A549 (cell line): ENCODE measurements around the gene CCDC78. TPM values are rescaled to one million over a fixed set of nuclear protein-coding genes. Genes with fewer than 3 reads are reported as not detected.

Experiments
- ATAC-seq, 2 experiments: fragments of 200-7000 bp in 1 of 2; fragments of >200 bp in 1 of 2; cut with Nextera tagmentation in 1 of 2; cut with Tn5 transposase in 1 of 2; 3 replicates each; pipeline versions ENCODE4 v1.8.0 to v1.9.1; 2018 to 2020; ENCODE audit warnings: mild to moderate bottlenecking in 1 of 2, moderate library complexity in 1 of 2
- CTCF ChIA-PET: fragments of 300-600 bp; sonication (Branson Sonifier 250); formaldehyde crosslinking; extraction: SDS; loops from one replicate; lab custom pipeline; 2021; ENCODE audit warnings: antibody characterized with exemption, inconsistent platforms; lab: Yijun Ruan, JAX
- POLR2A ChIA-PET: fragments of 350-600 bp; formaldehyde crosslinking; extraction: SDS; loops from one replicate; lab custom pipeline; 2021; ENCODE audit warnings: antibody characterized with exemption, inconsistent platforms; lab: Yijun Ruan, JAX
- DNase-seq, 2 experiments: peaks; one replicate each; pipeline versions ENCODE4 v3.0.0 to v3.0.0-alpha.2; 2011 to 2016; ENCODE audit warnings: low read depth in 1 of 2, low spot score in 1 of 2
- FAIRE-seq: peaks from 2 replicates; lab custom pipeline; 2011; peaks lifted over from hg19 to GRCh38; lab: Jason Lieb, UNC
- H3K27ac ChIP-seq, 2 experiments: fragments of >200 bp; sonication (Bioruptor Twin); formaldehyde crosslinking; 3 replicates each; pipeline ENCODE4 v1.5.1; 2016 to 2017
- H3K4me1 ChIP-seq: fragments of >200 bp; sonication (Bioruptor Twin); formaldehyde crosslinking; 3 replicates; pipeline ENCODE4 v1.6.1; 2016
- H3K4me2 ChIP-seq: fragments of >200 bp; sonication (Bioruptor Twin); formaldehyde crosslinking; 3 replicates; pipeline ENCODE4 v1.6.1; 2016
- H3K4me3 ChIP-seq: fragments of >200 bp; sonication (Bioruptor Twin); formaldehyde crosslinking; 3 replicates; pipeline ENCODE4 v1.5.1; 2016
- H3K9me3 ChIP-seq: fragments of >200 bp; sonication (Bioruptor Twin); formaldehyde crosslinking; 3 replicates; pipeline ENCODE4 v1.6.1; 2016
- BCL3 ChIP-seq: fragments of >200 bp; sonication (Bioruptor Twin); formaldehyde crosslinking; IDR thresholded peaks from 3 replicates; pipeline ENCODE4 v1.6.1; 2016
- BHLHE40 ChIP-seq: IDR thresholded peaks from 2 replicates; pipeline ENCODE4 v1.6.1; 2012; ENCODE audit warnings: low read depth, low read length, inconsistent platforms
- CEBPB ChIP-seq, 2 experiments: fragments of >200 bp in 1 of 2; sonication (Bioruptor Twin) in 1 of 2; formaldehyde crosslinking in 1 of 2; IDR thresholded peaks; 2 replicates each; pipeline ENCODE4 v1.6.1; 2012 to 2016
- CHD2 ChIP-seq: fragments of 150-350 bp; IDR thresholded peaks from 2 replicates; pipeline ENCODE4 v1.6.1; 2014; ENCODE audit warnings: low read length; ENCODE audit not compliant: partially characterized antibody
- E2F6 ChIP-seq: IDR thresholded peaks from 2 replicates; pipeline ENCODE4 v1.6.1; 2012; ENCODE audit warnings: low read depth, borderline replicate concordance
- ELK1 ChIP-seq: fragments of 150-350 bp; IDR thresholded peaks from 2 replicates; pipeline ENCODE4 v1.6.1; 2014; ENCODE audit warnings: low read depth, mild to moderate bottlenecking, low read length
- ESRRA ChIP-seq: fragments of 150-350 bp; IDR thresholded peaks from 2 replicates; pipeline ENCODE4 v1.6.1; 2014; ENCODE audit warnings: mild to moderate bottlenecking, low read length, borderline replicate concordance
- FOSL2 ChIP-seq, 2 experiments: fragments of 450-650 bp in 1 of 2; fragments of >200 bp in 1 of 2; sonication (Bioruptor Twin) in 1 of 2; formaldehyde crosslinking; IDR thresholded peaks; 2 replicates each; pipeline versions ENCODE4 v1.5.0 to v1.6.1; 2016 to 2020; ENCODE audit warnings: mild to moderate bottlenecking in 1 of 2, moderate library complexity in 1 of 2
- FOXS1 ChIP-seq: fragments of 250-450 bp; sonication (Bioruptor Pico); IDR thresholded peaks from 2 replicates; pipeline ENCODE4 v1.5.0; 2020; ENCODE audit warnings: mild to moderate bottlenecking, moderate library complexity
- HDAC2 ChIP-seq: fragments of 200-600 bp; sonication (generic); IDR thresholded peaks from 2 replicates; pipeline ENCODE4 v1.6.1; 2016
- HEYL ChIP-seq: fragments of 250-450 bp; sonication (Bioruptor Pico); IDR thresholded peaks from 2 replicates; pipeline ENCODE4 v1.8.0; 2021; ENCODE audit warnings: mild to moderate bottlenecking, moderate library complexity
- HOXA7 ChIP-seq: fragments of 250-450 bp; sonication (Bioruptor Pico); IDR thresholded peaks from 2 replicates; pipeline ENCODE4 v1.5.0; 2020; ENCODE audit warnings: mild to moderate bottlenecking, moderate library complexity
- HOXB13 ChIP-seq: fragments of 250-450 bp; sonication (Bioruptor Pico); IDR thresholded peaks from 2 replicates; pipeline ENCODE4 v1.5.0; 2020; ENCODE audit warnings: low read depth, mild to moderate bottlenecking, moderate library complexity
- NFE2L2 ChIP-seq: fragments of 150-350 bp; conservative IDR thresholded peaks from 2 replicates; pipeline ENCODE4 v1.6.1; 2014; ENCODE audit warnings: low read length
- PBX3 ChIP-seq: IDR thresholded peaks from 2 replicates; pipeline ENCODE4 v1.6.1; 2012
- POLR2A ChIP-seq: IDR thresholded peaks from 2 replicates; pipeline ENCODE4 v1.6.1; 2012; ENCODE audit warnings: mild to moderate bottlenecking, low read length
- RAD21 ChIP-seq, 2 experiments: fragments of >200 bp in 1 of 2; sonication (Bioruptor Twin) in 1 of 2; formaldehyde crosslinking in 1 of 2; IDR thresholded peaks in 1 of 2; conservative IDR thresholded peaks in 1 of 2; 2 replicates in 1 of 2; 3 replicates in 1 of 2; pipeline ENCODE4 v1.6.1; 2012 to 2018; ENCODE audit warnings: inconsistent platforms in 1 of 2
- RFX5 ChIP-seq: fragments of 450-650 bp; IDR thresholded peaks from 2 replicates; pipeline ENCODE4 v1.7.1; 2014; ENCODE audit warnings: antibody characterized with exemption, mild to moderate bottlenecking, moderate library complexity
- SREBF2 ChIP-seq: fragments of 450-650 bp; IDR thresholded peaks from 2 replicates; pipeline ENCODE4 v1.6.1; 2014; ENCODE audit warnings: mild to moderate bottlenecking, moderate library complexity
- ZFP36 ChIP-seq: fragments of 450-650 bp; IDR thresholded peaks from 2 replicates; pipeline ENCODE4 v1.6.1; 2014; ENCODE audit warnings: borderline replicate concordance; ENCODE audit not compliant: partially characterized antibody
- ZNF302 ChIP-seq: fragments of 250-450 bp; sonication (Bioruptor Pico); IDR thresholded peaks from 2 replicates; pipeline ENCODE4 v1.9.0; 2021; ENCODE audit warnings: inconsistent platforms, mild to moderate bottlenecking, moderate library complexity
- ZSCAN20 ChIP-seq: fragments of 250-450 bp; sonication (Bioruptor Pico); IDR thresholded peaks from 2 replicates; pipeline ENCODE4 v1.8.0; 2022; ENCODE audit warnings: mild to moderate bottlenecking, moderate library complexity
- WGBS: methylation state at CpG from one replicate; pipeline ENCODE4 v1.1.6; 2017; ENCODE audit errors: missing lambda C conversion rate; 5-methylcytosine and 5-hydroxymethylcytosine counted together
- polyA plus RNA-seq, 4 experiments: library from polyadenylated mRNA; depleted of rRNA in 3 of 4; stranded (reverse); fragments of >200 nt; fragmentation: RNase III in 1 of 4; extraction: RNeasy Plus Mini Kit Qiagen cat#74134 plus additional on column Dnase treatment in 1 of 4; gene quantifications; 2 replicates in 3 of 4; 3 replicates in 1 of 4; pipeline ENCODE4 v1.2.3, GENCODE V29; 2011 to 2017
- TF ChIP-seq, protein P1 (sequence below): IDR thresholded peaks from 2 replicates; pipeline ENCODE4 v1.6.1; 2012
- TF ChIP-seq, protein P2 (sequence below): fragments of 450-650 bp; IDR thresholded peaks from 2 replicates; pipeline ENCODE4 v1.6.1; 2014; ENCODE audit warnings: antibody characterized with exemption

The CCDC78 gene
- polyA plus RNA-seq, 2 of the 4 experiments (the other 2 are of a cell fraction) = 1.1 to 4.7 TPM

DNA sequence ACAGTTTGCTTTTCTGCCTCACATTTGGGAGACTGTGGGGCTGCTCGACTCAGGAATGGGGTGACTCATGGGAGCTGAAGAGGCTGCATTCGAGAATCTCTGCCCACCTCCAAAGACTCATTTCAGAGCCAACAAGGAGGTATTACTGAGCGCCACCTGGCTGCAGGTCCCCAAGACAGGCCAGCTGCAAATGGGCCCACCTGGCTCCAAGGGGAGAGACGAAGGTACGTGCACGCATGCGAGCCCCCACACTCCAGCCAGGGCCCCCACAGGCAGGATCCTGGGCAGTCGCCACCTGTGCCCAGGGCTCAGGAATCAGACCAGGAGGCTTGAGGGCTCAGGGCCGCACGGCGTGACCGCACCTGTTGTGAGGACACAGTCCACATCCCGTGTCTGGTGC lies 6.7 kb upstream of the CCDC78 start:
- CTCF ChIA-PET = interaction anchor here (0.8 to 28.0 kb wide), 8 partner anchors 8 to 54 kb away, joined by 3 to 656 read pairs (median 6); partner anchors contain the start of genes ANTKMT, CCDC78, CIAO3 and FBXL16
- Histone ChIP-seq H3K27ac (no peak overlapping the region), H3K9me3 (no peaks in the 10 kb centered on the region), H3K4me3 (no peak overlapping the region), H3K4me2 (no peak overlapping the region), H3K4me1 (peaks cover 6% of the 10 kb centered on the region; the same call in 1 of the 3 replicates)
- ATAC-seq (no peak), DNase-seq (peak in 1 of 2 experiments; percentile 53), FAIRE-seq (no peak)
- POLR2A ChIA-PET = interaction anchor here (1.4 kb wide), 1 partner anchor 8 kb away, joined by 4 read pairs; the partner anchor contains the start of gene CIAO3
- 85% methylated on average over 12 of the region's 13 CpGs for WGBS
- TF ChIP-seq ELK1 (no peak), ZSCAN20 (CRISPR knock-in tag) (no peak), BCL3 (no peak), FOSL2 (IDR thresholded peaks at IDR 0.05) (no peak), FOSL2 (CRISPR knock-in tag; IDR thresholded peaks at IDR 0.05) (0 out of 2 replicates have a peak, but pooled peaks have one; percentile 23), RAD21 (conservative IDR thresholded peaks at IDR 0.05 in 1 of 2, IDR thresholded peaks at IDR 0.05 in 1 of 2) (no peak), ZNF302 (CRISPR knock-in tag) (no peak)
- TF ChIP-seq, protein P1, sequence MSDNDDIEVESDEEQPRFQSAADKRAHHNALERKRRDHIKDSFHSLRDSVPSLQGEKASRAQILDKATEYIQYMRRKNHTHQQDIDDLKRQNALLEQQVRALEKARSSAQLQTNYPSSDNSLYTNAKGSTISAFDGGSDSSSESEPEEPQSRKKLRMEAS = no peak

DNA sequence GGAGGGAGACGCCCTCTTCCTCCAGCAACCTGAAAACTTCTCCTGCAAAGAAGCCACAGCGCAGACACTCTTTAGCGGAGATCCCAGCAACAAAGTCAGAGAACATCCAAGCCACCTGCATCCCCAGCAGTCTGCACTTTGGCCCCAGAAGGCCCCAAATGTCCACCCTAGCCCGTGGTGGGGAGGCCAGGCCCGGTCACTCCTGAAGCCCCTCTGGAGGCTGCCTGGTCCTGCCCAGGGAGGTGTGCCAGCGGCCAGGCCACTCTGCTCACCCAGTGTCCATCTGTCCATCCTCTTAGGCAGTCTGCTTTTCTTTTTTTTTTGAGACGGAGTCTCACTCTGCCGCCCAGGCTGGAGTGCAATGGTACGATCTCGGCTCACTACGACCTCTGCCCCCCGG lies 6.1 kb upstream of the CCDC78 start:
- Histone ChIP-seq H3K4me2 (no peak overlapping the region), H3K9me3 (no peaks in the 10 kb centered on the region), H3K27ac (no peak overlapping the region), H3K4me1 (peaks cover 6% of the 10 kb centered on the region; the same call in 1 of the 3 replicates), H3K4me3 (no peak overlapping the region)
- POLR2A ChIA-PET = interaction anchor here (1.4 to 3.1 kb wide), 2 partner anchors 9 to 12 kb away, joined by 4 to 15 read pairs; partner anchors contain the start of genes ANTKMT and CIAO3
- CTCF ChIA-PET = interaction anchor here (0.8 to 28.0 kb wide), 7 partner anchors 8 to 53 kb away, joined by 3 to 656 read pairs (median 8); partner anchors contain the start of genes ANTKMT, CCDC78, CIAO3 and FBXL16
- DNase-seq (no peak), FAIRE-seq (no peak)
- WGBS = 92% methylated on average over 12 of the region's 12 CpGs
- TF ChIP-seq ZFP36 = no peak
- no peak for TF ChIP-seq ZSCAN20 (CRISPR knock-in tag)
- TF ChIP-seq CHD2 = no peak
- TF ChIP-seq, all 56 proteins: peak for 0
- no peak for ATAC-seq

- H3K4me1 ChIP-seq = peaks cover 13% of the 10 kb centered on the region
- no peak for FAIRE-seq
- no peak overlapping the region for H3K4me2 ChIP-seq
- no peak overlapping the region for H3K27ac ChIP-seq
- ATAC-seq = no peak
- H3K9me3 ChIP-seq = no peaks in the 10 kb centered on the region
- no peak overlapping the region for H3K4me3 ChIP-seq
- POLR2A ChIA-PET = interaction anchor here (1.0 to 3.1 kb wide), 3 partner anchors 10 to 76 kb away, joined by 3 to 15 read pairs (median 6); partner anchors contain the start of genes ANTKMT and METRN
- CTCF ChIA-PET = interaction anchor here (0.9 to 28.0 kb wide), 6 partner anchors 10 to 55 kb away, joined by 3 to 656 read pairs (median 30); partner anchors contain the start of genes ANTKMT, CCDC78, CIAO3 and FBXL16
- WGBS = 83% methylated on average over 9 of the region's 22 CpGs
- DNase-seq = no peak
- TF ChIP-seq HOXB13 (CRISPR knock-in tag) = no peak
- TF ChIP-seq RFX5 = no peak
- no peak for TF ChIP-seq POLR2A
- TF ChIP-seq FOXS1 (CRISPR knock-in tag) = no peak
- no peak for TF ChIP-seq ELK1
- TF ChIP-seq, protein P2, sequence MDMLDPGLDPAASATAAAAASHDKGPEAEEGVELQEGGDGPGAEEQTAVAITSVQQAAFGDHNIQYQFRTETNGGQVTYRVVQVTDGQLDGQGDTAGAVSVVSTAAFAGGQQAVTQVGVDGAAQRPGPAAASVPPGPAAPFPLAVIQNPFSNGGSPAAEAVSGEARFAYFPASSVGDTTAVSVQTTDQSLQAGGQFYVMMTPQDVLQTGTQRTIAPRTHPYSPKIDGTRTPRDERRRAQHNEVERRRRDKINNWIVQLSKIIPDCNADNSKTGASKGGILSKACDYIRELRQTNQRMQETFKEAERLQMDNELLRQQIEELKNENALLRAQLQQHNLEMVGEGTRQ = no peak
- no peak for TF ChIP-seq BHLHE40
- TF ChIP-seq ESRRA = no peak
- TF ChIP-seq ZFP36 = no peak
- no peak for TF ChIP-seq RAD21 (conservative IDR thresholded peaks at IDR 0.05 in 1 of 2, IDR thresholded peaks at IDR 0.05 in 1 of 2)
- TF ChIP-seq HDAC2 = no peak
- no peak for TF ChIP-seq SREBF2
- no peak for TF ChIP-seq FOSL2 (IDR thresholded peaks at IDR 0.05)
- no peak for TF ChIP-seq FOSL2 (CRISPR knock-in tag; IDR thresholded peaks at IDR 0.05)
- TF ChIP-seq NFE2L2 = no peak
- no peak for TF ChIP-seq E2F6
- no peak for TF ChIP-seq CEBPB (IDR thresholded peaks at IDR 0.05)
- no peak for TF ChIP-seq HEYL
- no peak for TF ChIP-seq HOXA7 (CRISPR knock-in tag)
- TF ChIP-seq PBX3 = no peak
These were observed 4.6 kb upstream of the CCDC78 start for GRCh38 chr16:730666-731509.
